Nasal cavity respiratory epithelium epithelial cell of viscerocranial mucosa (primary cell): Measurements from ENCODE around the gene TCERG1. TPM values are rescaled to one million over a fixed set of nuclear protein-coding genes. Genes with fewer than 3 reads are reported as not detected.

Experiments
- total RNA-seq: library from RNA; depleted of rRNA; stranded (reverse); fragments of >200 nt; gene quantifications from 2 replicates; pipeline ENCODE4 v1.2.3, GENCODE V29; 2014

TCERG1 gene
- 39.3 and 50.3 TPM in 2 replicates for total RNA-seq

GRCh38 chr5:146446861-146447733 is at the start of gene TCERG1:
Gene TCERG1 (plus strand): TSS chr5:146447333. CDS start chr5:146447350, 17 bp downstream.

GRCh38 chr5:146516151-146516475 is 69.0 kb downstream of the TCERG1 start, which contains the start of gene GPR151:
Gene GPR151 (minus strand): TSS chr5:146516190. CDS start chr5:146516113, 77 bp downstream.

Other genes starting within 250 kb of the TCERG1 start
- 31.1 and 40.0 TPM in 2 replicates for gene RBM27, start 243.7 kb upstream of the TCERG1 start, total RNA-seq
- gene POU4F3, start 108.5 kb upstream of the TCERG1 start, total RNA-seq, result under 0.01 and 0.14 TPM in 2 replicates
- not detected in 2 replicates for gene GPR151, start 68.9 kb downstream of the TCERG1 start, total RNA-seq